GM06990 (cell line): ENCODE results near the gene SCIN.

ENCODE experiments used
- DNase-seq: peaks from one replicate; pipeline ENCODE4 v3.0.0-alpha.2; 2011; ENCODE audit not compliant: insufficient read length; ENCODE audit errors: extremely low read depth
- H3K27me3 ChIP-seq: replicated peaks from 2 replicates; pipeline ENCODE4 v1.6.0; 2011; ENCODE audit warnings: low read length; ENCODE audit not compliant: control insufficient read depth, insufficient read depth
- H3K36me3 ChIP-seq: 2 replicates; pipeline ENCODE4 v1.5.1; 2011; ENCODE audit warnings: low read length; ENCODE audit not compliant: control insufficient read depth, insufficient read depth
- H3K4me3 ChIP-seq: replicated peaks from 2 replicates; pipeline ENCODE4 v1.5.1; 2011; ENCODE audit warnings: low read depth, mild to moderate bottlenecking, control low read depth, low read length
- TF ChIP-seq, protein P1 (sequence below): IDR thresholded peaks from 2 replicates; pipeline ENCODE4 v1.5.1; 2011; ENCODE audit warnings: low read length, control low read depth, mild to moderate bottlenecking, inconsistent platforms; ENCODE audit not compliant: insufficient read depth, poor library complexity, severe bottlenecking

Gene SCIN

DNA sequence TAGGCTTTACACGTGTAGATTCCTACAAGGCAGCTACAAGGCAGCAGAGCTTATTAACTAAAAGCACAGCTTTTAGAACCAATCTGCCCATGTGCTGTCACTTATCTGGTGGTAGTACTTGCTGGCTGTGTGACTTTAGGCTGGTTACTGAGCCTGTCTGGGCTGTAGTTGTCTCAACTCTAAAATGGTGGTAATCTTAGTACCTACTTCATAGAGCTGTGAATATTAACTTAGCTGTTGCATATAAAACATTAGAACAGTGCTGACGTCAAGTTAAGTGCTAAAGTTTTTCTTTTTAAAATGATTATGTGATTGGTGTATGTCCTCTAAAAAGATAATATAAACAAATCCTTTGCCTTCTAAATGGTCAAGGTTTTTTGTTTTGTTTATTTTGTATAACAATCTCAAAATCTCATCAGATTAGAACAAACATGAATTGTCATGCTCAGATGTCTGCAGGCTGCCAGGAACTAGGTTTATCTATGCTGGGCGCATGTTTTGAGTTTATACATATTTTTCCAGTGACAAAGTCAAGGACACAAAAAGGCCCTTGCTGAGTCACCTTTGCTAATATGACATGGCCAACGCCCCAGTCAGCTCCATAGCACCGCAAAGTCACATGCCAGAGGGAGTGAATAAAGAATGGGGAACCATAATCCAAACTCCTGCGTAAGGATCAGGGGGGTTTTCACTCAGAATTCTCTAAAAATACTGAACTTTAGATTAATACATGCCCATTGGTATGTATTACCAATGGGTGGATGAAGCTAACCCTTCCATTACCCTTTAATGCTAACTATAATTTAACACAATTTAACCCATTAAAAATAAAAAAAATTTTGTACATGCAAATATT, 77.1 kb downstream of the SCIN start:
- H3K36me3 ChIP-seq = no peaks in the 10 kb centered on the region
- H3K27me3 ChIP-seq = no peaks in the 10 kb centered on the region
- TF ChIP-seq, protein P1, sequence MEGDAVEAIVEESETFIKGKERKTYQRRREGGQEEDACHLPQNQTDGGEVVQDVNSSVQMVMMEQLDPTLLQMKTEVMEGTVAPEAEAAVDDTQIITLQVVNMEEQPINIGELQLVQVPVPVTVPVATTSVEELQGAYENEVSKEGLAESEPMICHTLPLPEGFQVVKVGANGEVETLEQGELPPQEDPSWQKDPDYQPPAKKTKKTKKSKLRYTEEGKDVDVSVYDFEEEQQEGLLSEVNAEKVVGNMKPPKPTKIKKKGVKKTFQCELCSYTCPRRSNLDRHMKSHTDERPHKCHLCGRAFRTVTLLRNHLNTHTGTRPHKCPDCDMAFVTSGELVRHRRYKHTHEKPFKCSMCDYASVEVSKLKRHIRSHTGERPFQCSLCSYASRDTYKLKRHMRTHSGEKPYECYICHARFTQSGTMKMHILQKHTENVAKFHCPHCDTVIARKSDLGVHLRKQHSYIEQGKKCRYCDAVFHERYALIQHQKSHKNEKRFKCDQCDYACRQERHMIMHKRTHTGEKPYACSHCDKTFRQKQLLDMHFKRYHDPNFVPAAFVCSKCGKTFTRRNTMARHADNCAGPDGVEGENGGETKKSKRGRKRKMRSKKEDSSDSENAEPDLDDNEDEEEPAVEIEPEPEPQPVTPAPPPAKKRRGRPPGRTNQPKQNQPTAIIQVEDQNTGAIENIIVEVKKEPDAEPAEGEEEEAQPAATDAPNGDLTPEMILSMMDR = no peak
- no peak overlapping the region for H3K4me3 ChIP-seq
- DNase-seq = no peak

DNA sequence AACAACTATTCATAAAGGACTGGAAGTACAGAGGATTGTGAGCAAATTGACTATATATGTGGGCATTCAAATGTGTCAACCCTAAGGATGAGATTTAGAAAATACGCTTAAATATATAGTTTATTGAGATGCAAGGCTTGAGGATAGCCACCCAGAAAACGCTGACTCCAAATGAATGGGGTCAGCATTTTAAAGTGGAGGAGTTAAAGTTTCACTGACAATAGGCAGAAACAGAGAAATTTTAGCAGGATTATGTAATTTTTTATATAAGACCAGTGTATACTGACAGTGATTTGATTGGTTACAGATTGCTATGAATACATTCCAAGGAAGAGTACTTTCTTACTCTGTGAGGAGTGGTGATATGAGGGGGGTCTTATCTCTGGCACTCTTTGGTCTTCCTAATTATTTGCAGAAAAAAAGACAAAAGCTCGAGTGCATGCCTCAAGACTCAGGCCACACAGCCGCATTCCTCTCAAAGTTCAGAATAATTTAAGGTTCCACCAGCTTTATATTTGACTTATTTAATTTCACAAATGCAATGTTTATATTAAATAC, 78.3 kb downstream of the SCIN start:
- no peak for DNase-seq
- H3K36me3 ChIP-seq = no peaks in the 10 kb centered on the region
- H3K4me3 ChIP-seq = no peak overlapping the region
- H3K27me3 ChIP-seq = no peaks in the 10 kb centered on the region
- TF ChIP-seq, protein P1 = no peak

DNA sequence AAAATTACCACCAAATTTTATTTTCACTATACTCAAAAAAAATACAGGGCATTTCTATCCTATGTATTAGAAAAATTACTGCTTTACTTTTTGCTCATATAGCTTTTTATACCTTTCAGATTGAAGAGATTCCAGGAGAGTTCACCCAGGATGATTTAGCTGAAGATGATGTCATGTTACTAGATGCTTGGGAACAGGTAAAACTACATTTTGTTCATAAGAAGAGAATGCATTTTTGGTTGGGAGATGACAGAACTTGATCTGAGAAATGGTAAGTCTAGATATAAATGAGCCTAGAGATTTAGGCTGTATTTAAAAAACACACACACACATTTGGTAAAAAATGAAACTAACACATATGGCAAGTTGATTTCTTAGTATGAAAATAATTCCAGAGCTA, 78.8 kb downstream of the SCIN start:
- TF ChIP-seq, protein P1 = no peak
- DNase-seq = no peak
- Histone ChIP-seq H3K4me3 (no peak overlapping the region), H3K36me3 (no peaks in the 10 kb centered on the region), H3K27me3 (no peaks in the 10 kb centered on the region)

DNA sequence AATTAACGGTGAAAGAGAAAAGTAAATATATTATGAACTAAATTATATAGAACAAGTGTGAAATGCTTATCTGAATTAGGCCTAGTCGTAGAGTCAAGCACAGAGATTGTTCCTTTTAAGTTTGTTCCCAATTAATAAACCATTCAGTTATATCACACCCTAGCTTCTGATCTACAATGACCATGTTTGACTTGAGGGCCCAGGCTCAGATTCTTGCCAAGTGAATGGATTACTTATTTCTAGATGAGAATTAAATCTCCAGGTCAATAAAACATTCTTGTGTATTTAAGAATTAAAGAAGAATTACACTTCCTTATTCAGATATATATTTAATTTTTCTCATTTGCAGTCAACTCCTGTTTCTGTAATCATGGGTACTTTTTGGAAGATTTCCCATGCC, 79.6 kb downstream of the SCIN start:
- H3K4me3 ChIP-seq = no peak overlapping the region
- H3K36me3 ChIP-seq = no peaks in the 10 kb centered on the region
- TF ChIP-seq, protein P1 = no peak

DNA sequence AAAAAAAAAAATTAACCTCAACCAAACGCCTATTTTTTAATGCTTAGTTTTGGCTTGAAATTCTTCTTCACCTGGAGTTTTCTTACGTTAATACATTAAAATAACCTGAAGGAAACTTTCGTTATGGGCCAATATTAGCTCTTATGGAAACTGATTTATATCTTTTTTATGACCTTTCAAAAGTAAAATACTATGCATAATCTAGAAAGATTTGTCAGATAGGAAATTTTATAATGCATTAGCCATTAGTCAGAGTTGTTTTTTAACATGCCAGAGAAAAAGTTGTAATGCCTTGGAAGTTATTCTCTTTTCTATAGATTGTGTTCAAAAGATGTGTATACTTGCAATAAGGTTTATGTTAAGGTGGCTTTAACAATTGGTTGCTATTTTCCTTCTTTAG, 82.6 kb downstream of the SCIN start:
- TF ChIP-seq, protein P1 = no peak
- DNase-seq = no peak

More for the DNA sequence above, 79.6 kb downstream of the SCIN start:
- no peak for DNase-seq
- no peaks in the 10 kb centered on the region for H3K27me3 ChIP-seq

DNA sequence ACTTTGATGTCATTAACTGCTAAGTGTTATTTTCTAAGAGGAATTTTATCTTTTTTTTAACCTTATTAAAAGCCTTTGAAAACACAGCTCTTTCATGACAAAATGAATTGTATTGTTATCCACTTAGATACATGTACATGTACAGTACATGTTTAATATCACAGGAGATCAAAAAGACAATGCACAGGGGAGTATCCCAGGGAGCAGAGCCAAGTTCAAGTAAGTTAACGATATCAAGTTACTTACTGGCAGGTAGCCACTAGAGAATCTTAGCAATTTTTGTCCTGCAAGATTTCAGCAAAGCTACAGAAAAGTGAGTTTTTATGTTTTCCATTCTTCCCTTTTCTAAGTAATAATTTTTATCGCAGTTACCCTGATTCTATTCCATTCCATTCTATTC, 83.0 kb downstream of the SCIN start:
- H3K27me3 ChIP-seq = no peaks in the 10 kb centered on the region
- no peak for DNase-seq
- no peak overlapping the region for H3K4me3 ChIP-seq
- H3K36me3 ChIP-seq = no peaks in the 10 kb centered on the region
- TF ChIP-seq, protein P1 = no peak

More for the DNA sequence above, 82.6 kb downstream of the SCIN start:
- no peak overlapping the region for H3K4me3 ChIP-seq
- H3K27me3 ChIP-seq = no peaks in the 10 kb centered on the region
- H3K36me3 ChIP-seq = no peaks in the 10 kb centered on the region
